ENCODE data around the gene APOBR.

DNA sequence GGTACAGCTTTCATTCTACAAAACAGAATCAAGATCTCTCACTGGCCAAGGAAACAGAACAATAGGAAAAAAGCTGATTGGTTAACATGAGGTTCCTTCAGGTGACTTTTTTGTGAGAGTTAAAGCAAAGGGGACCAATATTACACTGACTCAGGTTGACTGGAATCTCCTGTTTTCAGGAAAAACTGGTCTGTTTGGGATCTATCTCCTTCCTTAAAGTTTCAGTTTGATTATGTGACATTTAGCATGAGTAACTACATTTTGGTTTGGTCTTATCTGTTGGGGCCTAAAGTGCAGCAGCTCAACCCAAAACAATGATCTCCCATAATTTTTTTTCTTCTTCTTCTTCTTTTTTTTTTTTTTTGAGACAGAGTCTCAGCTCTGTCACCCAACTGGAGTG is 34.7 kb downstream of the APOBR start:
- no peak for TF ChIP-seq TEAD4 (IDR thresholded peaks at IDR 0.05; ENCODE audit: low read length)
- TF ChIP-seq TEAD4 (CRISPR knock-in tag; IDR thresholded peaks at IDR 0.05; ENCODE audit: borderline replicate concordance): no peak
- TF ChIP-seq, protein P1, sequence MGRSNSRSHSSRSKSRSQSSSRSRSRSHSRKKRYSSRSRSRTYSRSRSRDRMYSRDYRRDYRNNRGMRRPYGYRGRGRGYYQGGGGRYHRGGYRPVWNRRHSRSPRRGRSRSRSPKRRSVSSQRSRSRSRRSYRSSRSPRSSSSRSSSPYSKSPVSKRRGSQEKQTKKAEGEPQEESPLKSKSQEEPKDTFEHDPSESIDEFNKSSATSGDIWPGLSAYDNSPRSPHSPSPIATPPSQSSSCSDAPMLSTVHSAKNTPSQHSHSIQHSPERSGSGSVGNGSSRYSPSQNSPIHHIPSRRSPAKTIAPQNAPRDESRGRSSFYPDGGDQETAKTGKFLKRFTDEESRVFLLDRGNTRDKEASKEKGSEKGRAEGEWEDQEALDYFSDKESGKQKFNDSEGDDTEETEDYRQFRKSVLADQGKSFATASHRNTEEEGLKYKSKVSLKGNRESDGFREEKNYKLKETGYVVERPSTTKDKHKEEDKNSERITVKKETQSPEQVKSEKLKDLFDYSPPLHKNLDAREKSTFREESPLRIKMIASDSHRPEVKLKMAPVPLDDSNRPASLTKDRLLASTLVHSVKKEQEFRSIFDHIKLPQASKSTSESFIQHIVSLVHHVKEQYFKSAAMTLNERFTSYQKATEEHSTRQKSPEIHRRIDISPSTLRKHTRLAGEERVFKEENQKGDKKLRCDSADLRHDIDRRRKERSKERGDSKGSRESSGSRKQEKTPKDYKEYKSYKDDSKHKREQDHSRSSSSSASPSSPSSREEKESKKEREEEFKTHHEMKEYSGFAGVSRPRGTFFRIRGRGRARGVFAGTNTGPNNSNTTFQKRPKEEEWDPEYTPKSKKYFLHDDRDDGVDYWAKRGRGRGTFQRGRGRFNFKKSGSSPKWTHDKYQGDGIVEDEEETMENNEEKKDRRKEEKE (IDR thresholded peaks at IDR 0.05; ENCODE audit: borderline replicate concordance in 1 of 2, control insufficient read depth in 1 of 2, low read depth in 2 of 2, low read length in 1 of 2): no peak
